GM18519 (cell line): ENCODE data around the gene MTUS2.

ENCODE experiments used
- ATAC-seq: cut with Tn5 transposase; IDR thresholded peaks from one replicate; pipeline ENCODE4 v1.9.1; 2021; ENCODE audit warnings: mild to moderate bottlenecking, moderate library complexity; ENCODE audit not compliant: unreplicated experiment, low FRiP score

The MTUS2 gene

DNA sequence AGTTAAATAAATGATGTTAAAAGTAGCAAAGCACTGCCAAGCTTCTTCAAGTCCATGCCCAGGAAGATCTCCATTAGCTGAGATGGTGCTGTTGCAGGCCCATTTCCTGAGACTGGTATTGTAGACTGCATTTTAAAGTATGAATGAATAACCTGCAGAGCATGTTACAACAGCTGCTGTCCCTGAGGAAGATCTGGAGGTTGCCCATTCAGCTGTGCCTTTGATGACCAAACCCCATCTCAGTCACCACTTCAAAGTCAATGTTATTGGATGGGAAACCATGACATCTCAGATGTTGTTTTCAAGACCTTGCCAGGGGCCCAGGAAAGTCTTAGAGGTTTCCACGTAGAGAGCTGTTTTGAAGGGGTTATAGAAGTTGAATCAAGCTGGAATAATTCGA, 281.3 kb downstream of the MTUS2 start:
- ATAC-seq: no peak

GRCh38 chr13:29101905-29102304, 281.8 kb downstream of the MTUS2 start:
- no peak for ATAC-seq

DNA sequence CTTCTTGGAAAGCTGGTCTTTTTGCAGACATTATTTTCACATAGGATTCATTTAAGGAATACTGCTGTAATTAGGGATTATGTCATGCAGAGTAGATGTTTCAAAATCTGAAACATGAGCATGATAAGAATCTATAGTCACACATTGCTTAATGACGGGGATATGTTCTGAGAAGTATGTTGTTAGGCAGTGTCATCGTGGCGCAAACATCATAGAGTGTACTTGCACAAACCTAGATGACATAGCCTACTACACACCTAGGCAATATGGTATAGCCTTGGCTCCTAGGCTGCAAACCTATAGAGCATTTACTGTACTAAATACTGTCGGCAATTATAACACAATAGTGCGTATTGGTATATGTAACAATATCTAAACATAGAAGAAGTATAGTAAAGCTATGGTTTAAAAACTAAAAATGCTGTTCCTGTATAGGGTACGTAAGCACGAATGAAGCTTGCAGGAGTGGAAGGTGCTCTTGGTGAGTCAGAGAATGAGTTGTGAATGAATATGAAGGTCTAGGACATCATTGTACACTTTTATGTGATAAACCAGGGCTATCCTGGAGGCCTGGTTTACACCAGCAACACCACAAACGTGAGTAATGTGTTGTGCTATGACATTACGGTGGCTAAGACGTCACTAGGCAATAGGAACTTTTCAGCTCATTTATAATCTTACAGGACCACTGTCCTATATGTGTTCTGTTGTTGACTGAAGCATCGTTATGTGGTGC, 283.1 kb downstream of the MTUS2 start:
- no peak for ATAC-seq

DNA sequence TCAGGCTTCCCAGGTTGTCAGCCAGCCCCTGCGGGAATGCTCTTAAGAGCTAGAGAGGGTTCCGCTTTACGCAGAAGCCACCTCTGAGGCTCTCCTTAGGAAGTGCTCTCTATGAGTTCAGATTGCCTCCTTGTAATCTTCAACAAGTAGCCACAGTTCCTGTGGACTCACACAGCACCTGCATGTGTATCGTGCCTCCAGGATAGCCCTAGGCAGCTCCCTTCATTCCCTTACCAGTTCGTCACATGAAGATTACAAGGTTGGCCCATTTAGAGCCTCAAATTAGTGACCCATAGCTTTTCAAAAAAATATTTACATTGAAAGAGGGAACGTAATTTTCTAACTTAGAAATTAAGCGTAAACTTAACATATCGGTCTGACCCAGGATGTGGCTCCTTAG, 284.3 kb downstream of the MTUS2 start:
- ATAC-seq: no peak

DNA sequence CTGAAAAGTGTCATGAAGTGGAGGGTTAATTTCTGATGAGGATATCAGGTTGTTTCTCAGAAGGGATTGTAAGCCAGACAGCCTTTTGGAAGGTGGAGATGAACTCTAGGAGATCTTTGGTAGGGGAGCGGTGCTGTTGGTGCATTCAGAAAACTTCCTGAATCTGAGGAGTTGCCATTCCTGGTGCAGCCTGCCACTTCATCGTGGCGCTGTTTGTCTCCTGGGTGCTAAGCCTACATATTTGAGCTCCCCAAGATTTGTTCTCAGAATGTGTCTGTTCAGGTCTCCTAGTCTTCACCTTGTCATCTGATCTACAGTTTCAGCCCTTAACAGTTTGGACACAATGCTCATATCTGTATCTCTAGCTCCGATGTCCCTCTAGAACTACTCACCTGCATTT, 285.6 kb downstream of the MTUS2 start:
- no peak for ATAC-seq

GRCh38 chr13:29106651-29107050, 286.5 kb downstream of the MTUS2 start:
- ATAC-seq: no peak

- ATAC-seq: no peak
Observed at GRCh38 chr13:29108068-29108786, 288.1 kb downstream of the MTUS2 start.

DNA sequence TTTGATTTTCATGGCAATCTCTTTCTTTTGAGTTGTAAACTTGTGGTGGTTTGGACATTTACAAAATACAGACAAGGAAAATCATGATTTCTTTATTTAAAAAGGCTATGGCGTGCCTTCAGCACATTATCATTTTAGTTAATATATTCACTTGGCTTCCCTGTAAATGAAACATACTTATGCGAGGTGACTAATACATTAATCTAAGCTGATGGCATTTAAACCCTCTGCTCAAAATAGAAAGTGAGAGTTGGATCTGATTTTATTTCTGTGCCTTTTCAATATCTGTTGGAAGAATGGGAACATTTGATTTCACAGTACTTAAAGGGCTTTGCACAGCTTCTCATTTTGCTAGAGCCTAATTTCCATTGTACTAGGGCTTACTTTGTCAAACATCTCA, 289.8 kb downstream of the MTUS2 start:
- no peak for ATAC-seq

GRCh38 chr13:29111446-29111845, 291.3 kb downstream of the MTUS2 start:
- no peak for ATAC-seq

GRCh38 chr13:29115842-29116241, 295.7 kb downstream of the MTUS2 start:
- no peak for ATAC-seq

GRCh38 chr13:29117663-29118062, 297.5 kb downstream of the MTUS2 start:
- ATAC-seq: no peak

- ATAC-seq: no peak
Observed at GRCh38 chr13:29118471-29118870, 298.3 kb downstream of the MTUS2 start.

DNA sequence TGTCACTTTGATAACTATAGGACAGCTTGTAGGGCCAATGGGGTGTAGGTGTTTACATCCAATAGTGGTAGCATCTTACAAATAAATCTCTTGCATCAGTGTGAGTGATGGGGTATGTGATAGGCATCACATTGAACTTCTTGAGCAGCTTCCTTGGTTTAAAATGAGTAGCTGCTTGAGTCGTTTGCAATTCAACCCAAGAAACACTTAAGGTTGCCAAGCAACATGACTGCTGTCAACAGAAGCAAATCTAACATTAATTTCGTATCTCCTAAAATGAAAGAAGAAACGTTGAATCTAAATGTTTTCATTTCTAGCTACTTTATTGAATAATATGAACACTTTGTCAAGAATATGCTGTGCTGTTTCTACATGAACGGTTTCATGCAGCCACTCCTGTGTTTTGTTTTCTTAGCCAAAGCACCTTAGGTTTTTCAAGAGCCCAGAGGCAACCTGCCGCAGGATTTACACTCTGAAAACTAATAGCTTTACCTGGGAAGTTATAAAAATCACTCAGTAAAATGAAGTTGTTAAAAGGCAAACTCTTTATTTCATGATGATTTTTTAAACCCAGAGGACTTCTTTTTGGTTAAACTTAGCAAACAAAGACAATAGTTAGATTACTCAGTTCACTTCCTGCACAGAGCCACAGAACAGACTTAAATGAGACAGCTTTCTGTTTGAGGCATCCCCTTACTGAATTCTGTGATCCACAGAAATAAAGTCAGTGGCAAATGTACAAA, 305.2 kb downstream of the MTUS2 start:
- peak; percentile 51 for ATAC-seq

DNA sequence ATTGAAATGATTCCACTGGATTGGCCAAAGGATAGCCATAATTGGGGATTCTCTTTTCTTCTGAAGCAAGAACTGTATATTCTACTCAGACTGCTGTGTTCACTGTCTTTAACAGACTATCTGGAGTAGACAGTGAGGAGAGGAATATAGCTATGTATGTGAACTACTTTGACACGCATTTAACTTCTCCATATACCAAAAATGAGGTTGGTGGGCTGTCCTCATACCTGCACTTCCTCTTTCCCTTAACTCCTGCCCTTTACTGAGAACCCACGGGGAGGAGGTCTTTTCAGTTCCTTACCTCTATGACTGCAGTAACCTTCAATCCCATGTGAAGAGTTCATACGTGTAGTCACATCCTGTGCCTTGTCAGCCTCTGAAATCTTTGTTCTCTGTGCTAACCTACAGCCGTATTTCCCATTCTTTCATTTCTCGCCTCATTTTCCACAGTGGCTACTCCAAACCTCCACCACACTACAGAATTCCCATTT, 305.8 kb downstream of the MTUS2 start:
- peak; percentile 56 for ATAC-seq

- ATAC-seq: no peak
Observed at GRCh38 chr13:29129616-29130015, 309.5 kb downstream of the MTUS2 start.

GRCh38 chr13:29131159-29131558, 311.0 kb downstream of the MTUS2 start:
- no peak for ATAC-seq

DNA sequence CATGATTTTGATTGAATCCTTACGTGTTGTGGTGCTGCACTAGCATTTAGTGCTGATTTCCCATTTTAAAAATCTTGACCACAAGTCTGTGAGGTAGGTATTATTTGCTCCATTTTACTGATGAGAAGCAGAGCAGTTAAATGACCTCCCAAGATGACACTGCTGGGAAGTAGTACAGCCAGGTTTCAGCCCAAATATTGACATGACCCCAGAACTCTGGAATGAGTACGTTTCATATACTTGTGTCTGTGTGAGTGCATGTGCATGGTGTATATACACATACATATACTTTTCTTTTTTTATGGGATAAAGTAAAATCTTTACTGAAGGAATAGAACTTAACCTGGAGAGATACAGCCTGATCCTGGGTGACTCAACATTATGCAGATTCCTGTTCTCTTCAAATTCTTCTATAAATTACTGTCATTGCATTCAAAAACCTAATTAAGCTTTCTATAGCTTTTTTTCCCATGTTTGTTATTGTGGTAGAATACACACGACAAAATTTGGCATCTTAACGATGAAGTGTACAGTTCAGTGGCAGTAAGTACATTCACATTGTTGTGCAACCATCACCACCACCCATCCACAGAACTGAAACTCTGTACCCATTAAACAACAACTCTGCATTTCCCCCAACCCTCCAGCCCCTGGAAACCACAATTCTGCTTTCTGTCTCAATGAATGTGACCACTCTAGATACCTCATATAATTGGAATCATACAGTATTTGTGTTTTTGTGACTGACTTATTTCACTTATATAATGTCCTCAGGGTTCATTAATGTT, 311.9 kb downstream of the MTUS2 start:
- ATAC-seq: no peak

- no peak for ATAC-seq
Observed at GRCh38 chr13:29136341-29136740, 316.2 kb downstream of the MTUS2 start.

- ATAC-seq: no peak
Observed at GRCh38 chr13:29137016-29137415, 316.9 kb downstream of the MTUS2 start.

DNA sequence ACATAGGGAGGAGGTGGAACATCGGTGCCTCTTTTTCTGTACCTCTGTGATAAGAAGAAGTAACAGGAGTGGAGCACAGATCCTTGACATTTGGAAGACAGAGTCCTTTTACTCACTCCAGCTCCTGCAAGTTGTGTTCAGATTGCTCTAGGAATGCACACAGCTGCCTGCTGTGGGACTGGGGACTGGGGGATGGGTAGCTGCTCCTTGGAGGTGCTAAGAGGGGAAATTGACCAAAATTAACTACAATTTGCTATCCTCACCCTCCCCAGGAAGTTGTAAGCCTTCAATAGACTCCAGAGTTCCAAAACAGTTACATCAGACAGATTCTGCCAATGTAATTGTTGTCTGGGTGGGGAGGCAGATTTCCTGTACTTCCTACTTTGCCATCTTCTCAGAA, 317.9 kb downstream of the MTUS2 start:
- no peak for ATAC-seq

DNA sequence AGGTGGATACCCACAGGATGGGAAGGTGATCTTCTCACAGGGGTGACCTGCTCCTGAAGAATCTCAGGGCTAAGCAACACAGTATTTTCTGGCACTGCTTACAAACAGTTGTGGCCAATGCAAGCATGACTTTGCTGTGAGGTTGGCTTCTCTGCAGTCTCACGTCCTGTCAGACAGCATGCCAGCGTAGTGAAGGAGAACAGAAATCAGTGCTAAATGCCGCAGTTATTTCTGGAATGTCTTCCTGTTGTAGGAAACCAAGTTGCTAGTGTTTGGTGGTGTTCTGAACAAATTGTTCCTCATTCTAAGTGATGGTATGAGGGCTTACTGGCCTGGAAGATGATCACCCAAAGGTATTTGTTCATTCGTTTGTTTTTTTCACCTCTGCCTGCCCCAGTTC, 320.1 kb downstream of the MTUS2 start:
- ATAC-seq: no peak
